Measurements from ENCODE around the gene PIEZO2.

GRCh38 chr18:11108947-11109346 is 40.4 kb downstream of the PIEZO2 start:
- TF ChIP-seq, protein P1, sequence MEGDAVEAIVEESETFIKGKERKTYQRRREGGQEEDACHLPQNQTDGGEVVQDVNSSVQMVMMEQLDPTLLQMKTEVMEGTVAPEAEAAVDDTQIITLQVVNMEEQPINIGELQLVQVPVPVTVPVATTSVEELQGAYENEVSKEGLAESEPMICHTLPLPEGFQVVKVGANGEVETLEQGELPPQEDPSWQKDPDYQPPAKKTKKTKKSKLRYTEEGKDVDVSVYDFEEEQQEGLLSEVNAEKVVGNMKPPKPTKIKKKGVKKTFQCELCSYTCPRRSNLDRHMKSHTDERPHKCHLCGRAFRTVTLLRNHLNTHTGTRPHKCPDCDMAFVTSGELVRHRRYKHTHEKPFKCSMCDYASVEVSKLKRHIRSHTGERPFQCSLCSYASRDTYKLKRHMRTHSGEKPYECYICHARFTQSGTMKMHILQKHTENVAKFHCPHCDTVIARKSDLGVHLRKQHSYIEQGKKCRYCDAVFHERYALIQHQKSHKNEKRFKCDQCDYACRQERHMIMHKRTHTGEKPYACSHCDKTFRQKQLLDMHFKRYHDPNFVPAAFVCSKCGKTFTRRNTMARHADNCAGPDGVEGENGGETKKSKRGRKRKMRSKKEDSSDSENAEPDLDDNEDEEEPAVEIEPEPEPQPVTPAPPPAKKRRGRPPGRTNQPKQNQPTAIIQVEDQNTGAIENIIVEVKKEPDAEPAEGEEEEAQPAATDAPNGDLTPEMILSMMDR (IDR thresholded peaks at IDR 0.05): no peak
- TF ChIP-seq POLR2A (IDR thresholded peaks at IDR 0.05; ENCODE audit: low read depth) (no peak), POLR2AphosphoS5 (IDR thresholded peaks at IDR 0.05) (no peak), EP300 (IDR thresholded peaks at IDR 0.05) (no peak)
